Muscle of arm (tissue), 12 donors: ENCODE results near the gene GDI1. TPM values are rescaled to one million over a fixed set of nuclear protein-coding genes. Genes with fewer than 3 reads are reported as not detected.

Experiments
- DNase-seq: peaks from one replicate; pipeline ENCODE4 v3.0.0-alpha.2; 2013
- polyA plus RNA-seq, 12 donors: library from polyadenylated mRNA; unstranded; fragments of 120-200 nt; gene quantifications; one replicate each; pipeline ENCODE4 v1.2.1, GENCODE V29; 2013; ENCODE audit not compliant: insufficient read length in 12 of 12

GDI1 gene
- polyA plus RNA-seq, 12 donors = 70.4 to 137 (median 83.8) TPM; not detected in 1

DNA sequence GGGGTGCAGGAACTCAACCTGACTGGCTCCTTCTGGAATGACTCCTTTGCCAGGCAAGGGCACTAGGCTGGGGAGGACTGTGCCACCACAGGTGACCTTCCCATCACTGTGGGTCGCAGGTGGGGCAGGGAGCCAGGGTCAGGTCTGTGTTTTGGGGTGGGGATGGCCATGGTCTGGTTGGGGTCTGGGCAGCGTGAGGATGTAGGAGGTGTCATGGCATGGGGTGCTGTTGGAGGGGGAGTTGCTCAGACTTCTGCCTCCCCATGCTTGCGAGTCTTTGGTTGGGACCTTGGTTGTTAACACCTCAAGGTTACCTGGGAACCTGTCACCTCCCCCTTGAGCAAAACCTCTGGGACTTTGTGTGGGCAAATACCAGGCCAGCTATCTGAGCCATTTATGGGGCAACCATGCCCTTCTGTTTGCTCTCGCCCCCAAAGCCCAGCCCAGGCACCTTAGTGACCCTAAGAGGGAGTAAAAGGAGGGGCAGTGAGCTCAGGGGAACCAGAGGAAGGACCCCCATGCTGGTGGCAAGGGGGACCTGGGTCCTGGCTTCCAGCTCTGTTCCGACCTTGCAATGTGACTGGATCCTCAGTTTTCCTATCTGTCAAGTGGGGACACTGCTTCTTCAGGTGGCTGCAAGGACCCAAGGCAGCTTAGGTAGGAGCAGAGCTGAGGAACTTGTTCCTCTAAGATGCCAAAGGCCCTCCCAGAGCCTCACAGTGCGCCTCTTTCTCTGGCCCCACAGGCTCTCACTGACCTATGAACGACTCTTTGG lies 2.4 kb upstream of the GDI1 start:
- DNase-seq = no peak

DNA sequence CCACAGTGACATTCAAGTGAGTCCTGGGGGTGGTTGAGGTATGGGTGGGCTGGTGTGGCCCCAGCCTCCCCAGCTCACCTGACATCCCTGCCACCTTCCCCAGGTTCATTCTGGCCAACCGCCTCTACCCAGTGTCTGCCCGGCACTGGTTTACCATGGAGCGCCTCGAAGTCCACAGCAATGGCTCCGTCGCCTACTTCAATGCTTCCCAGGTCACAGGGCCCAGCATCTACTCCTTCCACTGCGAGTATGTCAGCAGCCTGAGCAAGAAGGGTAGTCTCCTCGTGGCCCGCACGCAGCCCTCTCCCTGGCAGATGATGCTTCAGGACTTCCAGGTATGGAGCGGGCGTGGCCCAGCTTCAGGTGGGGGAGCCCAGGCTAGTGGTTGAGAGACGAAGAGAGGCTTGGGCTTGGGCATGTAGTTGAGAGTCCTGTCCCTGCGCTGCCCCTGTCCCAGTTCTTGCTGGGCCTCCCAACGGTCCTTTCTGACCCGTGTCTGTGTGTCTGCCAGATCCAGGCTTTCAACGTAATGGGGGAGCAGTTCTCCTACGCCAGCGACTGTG lies 1.7 kb upstream of the GDI1 start:
- DNase-seq = no peak

- no peak for DNase-seq
These were observed 476 bp upstream of the GDI1 start for GRCh38 chrX:154436374-154436982.

- DNase-seq = no peak
These were observed 1.3 kb downstream of the GDI1 start for GRCh38 chrX:154437971-154438893.

- no peak for DNase-seq
These were observed 2.9 kb downstream of the GDI1 start for GRCh38 chrX:154439841-154440240.

- no peak for DNase-seq
These were observed 3.8 kb downstream of the GDI1 start for GRCh38 chrX:154440623-154441357.

DNA sequence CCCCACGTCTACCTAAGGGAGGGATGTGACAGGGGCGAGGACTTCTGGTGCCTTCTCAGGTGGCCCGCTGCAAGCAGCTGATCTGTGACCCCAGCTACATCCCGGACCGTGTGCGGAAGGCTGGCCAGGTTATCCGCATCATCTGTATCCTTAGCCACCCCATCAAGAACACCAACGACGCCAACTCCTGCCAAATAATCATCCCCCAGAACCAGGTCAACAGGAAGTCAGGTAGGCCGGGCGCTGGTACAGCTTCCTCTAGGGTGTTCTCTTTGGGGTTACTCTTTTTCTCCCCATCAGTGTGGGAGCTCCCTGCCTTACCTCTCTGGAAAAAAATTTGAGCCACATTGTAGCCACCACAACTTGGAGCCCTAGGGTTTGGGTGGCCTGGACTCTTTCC lies 4.6 kb downstream of the GDI1 start:
- no peak for DNase-seq

- no peak for DNase-seq
These were observed 5.2 kb downstream of the GDI1 start for GRCh38 chrX:154441984-154442707.

GRCh38 chrX:154443479-154443910 lies 6.5 kb downstream of the GDI1 start:
- DNase-seq = no peak

GRCh38 chrX:154443992-154444754 lies 7.2 kb downstream of the GDI1 start, which contains the start of gene FAM50A:
TSS of gene FAM50A (plus strand) at chrX:154444141. CDS start at chrX:154444236, 95 bp downstream.
- DNase-seq = peak; percentile 57

GRCh38 chrX:154444755-154445246 lies 7.8 kb downstream of the GDI1 start:
- DNase-seq = no peak

DNA sequence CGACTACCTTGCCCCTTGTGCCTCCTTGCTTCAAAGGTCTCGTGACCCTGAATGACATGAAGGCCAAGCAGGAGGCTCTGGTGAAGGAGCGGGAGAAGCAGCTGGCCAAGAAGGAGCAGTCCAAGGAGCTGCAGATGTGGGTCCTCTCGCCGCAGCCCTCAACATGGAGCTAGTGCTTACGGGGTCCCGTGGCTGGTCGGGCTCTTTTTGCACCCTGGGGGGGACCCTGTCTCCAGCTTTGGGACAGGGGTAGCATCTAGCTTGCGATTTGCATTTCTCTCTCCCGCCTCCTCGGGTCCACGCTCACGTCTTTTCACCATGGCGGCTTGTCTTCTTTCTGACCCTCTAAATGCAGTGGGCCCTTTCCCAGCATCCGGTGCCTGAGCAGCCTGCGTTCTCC lies 8.8 kb downstream of the GDI1 start:
- DNase-seq = no peak

- DNase-seq = no peak
These were observed 9.5 kb downstream of the GDI1 start for GRCh38 chrX:154446430-154446829.

DNA sequence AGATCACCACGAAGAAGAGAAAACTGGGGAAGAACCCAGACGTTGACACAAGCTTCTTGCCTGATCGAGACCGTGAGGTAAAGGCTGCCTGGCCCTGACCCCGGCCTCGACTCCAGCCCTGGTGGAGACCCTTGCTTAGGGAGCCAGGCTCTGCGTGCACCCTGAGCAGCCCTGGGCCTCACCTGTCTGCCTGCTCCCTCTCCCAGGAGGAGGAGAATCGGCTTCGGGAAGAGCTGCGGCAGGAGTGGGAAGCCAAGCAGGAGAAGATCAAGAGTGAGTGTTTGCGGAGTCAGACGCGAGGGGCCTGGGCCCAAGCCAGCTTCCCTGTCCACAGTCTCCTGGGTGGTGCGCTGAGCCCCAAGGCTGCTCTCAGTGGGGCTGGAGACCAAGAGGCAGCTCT lies 11.5 kb downstream of the GDI1 start:
- no peak for DNase-seq

DNA sequence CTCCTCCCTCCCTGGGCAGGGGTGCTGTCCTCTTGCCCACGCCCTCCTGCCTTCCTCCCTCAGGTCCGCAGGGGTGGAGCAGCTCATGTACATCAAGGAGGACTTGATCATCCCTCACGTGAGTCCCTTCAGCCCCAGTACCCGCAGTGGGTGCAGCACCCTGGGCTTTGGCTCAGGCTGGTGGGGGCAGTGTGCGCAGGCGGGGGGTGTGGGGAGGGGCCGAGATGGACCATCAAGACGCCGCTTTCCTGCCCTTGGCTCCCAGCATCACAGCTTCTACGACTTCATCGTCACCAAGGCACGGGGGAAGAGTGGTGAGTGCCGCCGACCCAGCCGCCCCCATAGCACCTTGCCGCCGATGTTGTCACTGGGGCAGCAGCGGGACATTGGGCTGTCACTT lies 12.7 kb downstream of the GDI1 start:
- no peak for DNase-seq

GRCh38 chrX:154450312-154450711 lies 13.4 kb downstream of the GDI1 start:
- no peak for DNase-seq

DNA sequence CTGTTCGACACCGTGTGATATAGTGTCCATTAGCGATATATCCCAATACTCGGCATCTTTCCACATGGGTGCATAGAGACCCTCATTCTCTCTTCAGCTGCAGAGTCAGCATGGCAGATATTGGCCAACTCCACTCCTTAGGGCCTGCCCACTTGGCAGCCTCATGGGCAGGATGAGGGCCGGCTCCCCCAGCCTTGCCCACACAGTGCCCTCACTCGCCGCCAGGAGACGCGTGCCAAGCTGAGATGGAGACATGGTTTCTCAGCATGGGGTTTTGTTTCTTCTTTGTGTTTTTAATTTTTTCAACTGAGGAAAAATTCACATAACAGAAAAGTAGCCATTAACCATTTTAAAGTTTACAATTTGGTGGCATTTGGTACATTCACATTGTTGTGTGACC lies 15.9 kb downstream of the GDI1 start:
- no peak for DNase-seq

GRCh38 chrX:154457491-154458115 lies 20.6 kb downstream of the GDI1 start:
- DNase-seq = no peak
